K562 (cell line): ENCODE results near the gene PKLR. TPM values are rescaled to one million over a fixed set of nuclear protein-coding genes. Genes with fewer than 3 reads are reported as not detected.

Experiments used
- CTCFL ChIP-seq: IDR thresholded peaks from 2 replicates; pipeline ENCODE4 v1.6.1; 2011; ENCODE audit warnings: borderline replicate concordance, low read depth, mild to moderate bottlenecking, moderate library complexity, low read length; ENCODE audit not compliant: insufficient read depth, poor library complexity, severe bottlenecking
- CXXC5 ChIP-seq: fragments of 250-450 bp; sonication (Bioruptor Pico); IDR thresholded peaks from 2 replicates; pipeline ENCODE4 v1.8.0; 2022; ENCODE audit warnings: inconsistent platforms, mild to moderate bottlenecking, moderate library complexity
- HCFC1 ChIP-seq: IDR thresholded peaks from 2 replicates; pipeline ENCODE4 v1.6.1; 2012; ENCODE audit warnings: low read depth, low read length, improper control_type of control experiment
- MAX ChIP-seq: sonication (generic); formaldehyde crosslinking; IDR thresholded peaks from 2 replicates; pipeline ENCODE4 v1.9.0; 2022; ENCODE audit warnings: mild to moderate bottlenecking, missing genetic modification reagents
- MNT ChIP-seq, 2 experiments: fragments of 450-650 bp; conservative IDR thresholded peaks; 2 replicates each; pipeline ENCODE4 v1.6.1; 2017; ENCODE audit warnings: mild to moderate bottlenecking in 2 of 2, moderate library complexity in 2 of 2
- MYNN ChIP-seq, 2 experiments: sonication (generic); formaldehyde crosslinking in 1 of 2; IDR thresholded peaks; 2 replicates each; pipeline versions ENCODE4 v1.5.0 to v1.6.1; 2016 to 2020; ENCODE audit warnings: antibody characterized with exemption in 1 of 2, missing genetic modification reagents in 1 of 2
- NR1H2 ChIP-seq: sonication (generic); formaldehyde crosslinking; IDR thresholded peaks from 2 replicates; pipeline ENCODE4 v1.4.0; 2020; ENCODE audit warnings: mild to moderate bottlenecking, missing genetic modification reagents
- NRF1 ChIP-seq, 2 experiments: fragments of 450-650 bp; IDR thresholded peaks in 1 of 2; conservative IDR thresholded peaks in 1 of 2; 2 replicates each; pipeline ENCODE4 v1.6.1; 2014; ENCODE audit warnings: mild to moderate bottlenecking in 2 of 2
- POLR2H ChIP-seq: IDR thresholded peaks from 2 replicates; pipeline ENCODE4 v1.6.1; 2016; ENCODE audit warnings: missing genetic modification characterization, low read depth, mild to moderate bottlenecking, control low read depth, missing compliant biosample characterization, moderate library complexity
- RBM22 ChIP-seq: fragments of 200-400 bp; formaldehyde crosslinking; IDR thresholded peaks from 2 replicates; pipeline ENCODE4 v1.6.1; 2018; ENCODE audit warnings: low read length, low read depth; ENCODE audit not compliant: poor library complexity, severe bottlenecking
- SMAD4 ChIP-seq: fragments of 250-450 bp; sonication (Bioruptor Pico); conservative IDR thresholded peaks from 2 replicates; pipeline ENCODE4 v1.8.0; 2021; ENCODE audit warnings: inconsistent platforms, mild to moderate bottlenecking, moderate library complexity
- STAT5A ChIP-seq: IDR thresholded peaks from 2 replicates; pipeline ENCODE4 v1.6.1; 2012; ENCODE audit warnings: low read length, inconsistent platforms, borderline replicate concordance
- XRCC5 ChIP-seq: fragments of 200-400 bp; formaldehyde crosslinking; IDR thresholded peaks from 2 replicates; pipeline ENCODE4 v1.6.1; 2017; ENCODE audit warnings: low read depth, mild to moderate bottlenecking, low read length
- ZBTB2 ChIP-seq: fragments of 450-650 bp; IDR thresholded peaks from 2 replicates; pipeline ENCODE4 v1.6.1; 2016; ENCODE audit warnings: antibody characterized with exemption
- ZNF398 ChIP-seq: fragments of 250-450 bp; sonication (Bioruptor Pico); IDR thresholded peaks from 2 replicates; pipeline ENCODE4 v1.8.0; 2021; ENCODE audit warnings: moderate library complexity, mild to moderate bottlenecking, inconsistent platforms
- ZNF431 ChIP-seq: sonication (generic); formaldehyde crosslinking; IDR thresholded peaks from 2 replicates; pipeline ENCODE4 v1.8.0; 2022; ENCODE audit warnings: mild to moderate bottlenecking, missing genetic modification reagents
- polyA plus RNA-seq, 8 experiments: library from polyadenylated mRNA; depleted of rRNA in 4 of 8; stranded (reverse) in 5 of 8; unstranded in 3 of 8; fragments of >200 nt; fragmentation: Nextera tagmentation in 2 of 8; fragmentation: Illumina TruSeq in 1 of 8; extraction: Ambion mirVana in 2 of 8; extraction: Trizol in 1 of 8; gene quantifications; 2 replicates each; pipeline versions ENCODE4 v1.2.1 to v1.2.3, GENCODE V29; 2011 to 2014; ENCODE audit warnings: inconsistent platforms in 1 of 8, missing spikeins in 1 of 8
- total RNA-seq, 7 experiments: library from RNA; depleted of rRNA in 6 of 7; stranded (reverse); fragments of >200 nt in 6 of 7; fragmentation: Illumina TruSeq in 2 of 7; extraction: Trizol in 2 of 7; gene quantifications; 2 replicates each; pipeline versions ENCODE4 v1.2.1 to v1.2.3, GENCODE V29; 2011 to 2021; ENCODE audit warnings: low replicate concordance in 1 of 7

The PKLR gene
- total and polyA plus RNA-seq, 9 of the 15 experiments (the other 6 are each of a cell fraction or from before 2014, with no cell fraction given): 10.7 to 78.4 (median 38.2) TPM

- TF ChIP-seq ZBTB2 (peak; percentile 43; the same call in 1 of the 2 replicates), NR1H2 (CRISPR knock-in tag) (peak; percentile 97), MYNN (IDR thresholded peaks at IDR 0.05) (0 out of 2 replicates have a peak, but pooled peaks have one; percentile 21), MYNN (CRISPR knock-in tag; IDR thresholded peaks at IDR 0.05) (no peak), ZNF431 (CRISPR knock-in tag) (peak; percentile 67; the same call in 1 of the 2 replicates), STAT5A (no peak), POLR2H (tag) (no peak), SMAD4 (CRISPR knock-in tag) (peak; percentile 26; the same call in 1 of the 2 replicates), CTCFL (peak; percentile 81), RBM22 (peak; percentile 87), XRCC5 (no peak), NRF1 (conservative IDR thresholded peaks at IDR 0.05 in 1 of 2, IDR thresholded peaks at IDR 0.05 in 1 of 2) (peak; percentile 21 to 36; a peak in 1 of 4 replicates), CXXC5 (CRISPR knock-in tag) (peak; percentile 43; the same call in 1 of the 2 replicates), MAX (CRISPR knock-in tag) (peak; percentile 28; the same call in 1 of the 2 replicates), MNT (conservative IDR thresholded peaks at IDR 0.05) (no peak), ZNF398 (no peak), HCFC1 (peak; percentile 35; the same call in 1 of the 2 replicates)
Measured at GRCh38 chr1:155324717-155325602, 23.7 kb upstream of the PKLR start (continued).
